NCI-H526 treated with DMSO at 0.1 percent for 48 hours (cell line): ENCODE data around the gene LRIG1.

ENCODE experiments used
- DNase-seq: peaks from one replicate; lab custom pipeline; 2025; lab: John Stamatoyannopoulos, UW

The LRIG1 gene

GRCh38 chr3:66416556-66417304, 84.1 kb downstream of the LRIG1 start:
- no peak for DNase-seq

- DNase-seq, result no peak
Observed at GRCh38 chr3:66415867-66416428, 84.9 kb downstream of the LRIG1 start.

GRCh38 chr3:66414846-66415245, 86.0 kb downstream of the LRIG1 start:
- no peak for DNase-seq

- DNase-seq, result no peak
Observed at GRCh38 chr3:66413151-66413751, 87.6 kb downstream of the LRIG1 start.

- no peak for DNase-seq
Observed at GRCh38 chr3:66411961-66412887, 88.6 kb downstream of the LRIG1 start.

- no peak for DNase-seq
Observed at GRCh38 chr3:66411474-66411873, 89.3 kb downstream of the LRIG1 start.

GRCh38 chr3:66410976-66411375, 89.8 kb downstream of the LRIG1 start:
- no peak for DNase-seq

- DNase-seq, result no peak
Observed at GRCh38 chr3:66409771-66410754, 90.8 kb downstream of the LRIG1 start.

GRCh38 chr3:66407611-66408218, 93.1 kb downstream of the LRIG1 start:
- peak; percentile 13 for DNase-seq

GRCh38 chr3:66406831-66407610, 93.8 kb downstream of the LRIG1 start:
- no peak for DNase-seq

GRCh38 chr3:66406163-66406562, 94.7 kb downstream of the LRIG1 start:
- no peak for DNase-seq

- no peak for DNase-seq
Observed at GRCh38 chr3:66405701-66406091, 95.1 kb downstream of the LRIG1 start.

- no peak for DNase-seq
Observed at GRCh38 chr3:66404903-66405700, 95.7 kb downstream of the LRIG1 start.

GRCh38 chr3:66404197-66404596, 96.6 kb downstream of the LRIG1 start:
- DNase-seq, result no peak

GRCh38 chr3:66403323-66403990, 97.4 kb downstream of the LRIG1 start:
- no peak for DNase-seq

GRCh38 chr3:66402596-66403290, 98.1 kb downstream of the LRIG1 start:
- DNase-seq, result no peak

- DNase-seq, result no peak
Observed at GRCh38 chr3:66401675-66402491, 98.9 kb downstream of the LRIG1 start.
